Adrenal gland (tissue), 12 donors: ENCODE measurements around the gene UNC13D. TPM values are rescaled to one million over a fixed set of nuclear protein-coding genes. Genes with fewer than 3 reads are reported as not detected.

Source experiments
- DNase-seq, 7 donors: peaks; one replicate each; pipeline ENCODE4 v3.0.0-alpha.2; 2019 to 2020
- H3K27ac ChIP-seq, 5 donors: fragments of 200-600 bp; sonication (generic) in 4 of 5; 1 replicate in 3 of 5; 2 replicates in 2 of 5; pipeline versions ENCODE4 v1.5.1 to v1.8.0; 2016 to 2020; ENCODE audit warnings: mild to moderate bottlenecking in 1 of 5
- H3K27me3 ChIP-seq: fragments of 200-600 bp; 2 replicates; pipeline ENCODE4 v1.8.0; 2021
- H3K36me3 ChIP-seq, 2 donors: fragments of 200-600 bp; replicated peaks in 1 of 2; 1 replicate in 1 of 2; 2 replicates in 1 of 2; pipeline versions ENCODE4 v1.5.1 to v1.8.0; 2018 to 2022
- H3K4me1 ChIP-seq, 2 donors: fragments of 200-600 bp; replicated peaks in 1 of 2; 1 replicate in 1 of 2; 2 replicates in 1 of 2; pipeline versions ENCODE4 v1.5.1 to v1.8.0; 2018 to 2021
- H3K4me3 ChIP-seq, 4 donors: fragments of 200-600 bp; sonication (generic) in 3 of 4; one replicate each; pipeline ENCODE4 v1.5.1; 2016 to 2018
- H3K9me3 ChIP-seq, 3 donors: fragments of 200-600 bp; sonication (generic) in 1 of 3; replicated peaks in 1 of 3; 1 replicate in 2 of 3; 2 replicates in 1 of 3; pipeline versions ENCODE4 v1.5.1 to v1.8.0; 2016 to 2021
- CTCF ChIP-seq, 6 experiments: fragments of 450-650 bp in 4 of 6; fragments of 200-600 bp in 2 of 6; sonication (generic) in 1 of 6; IDR thresholded peaks; 1 replicate in 5 of 6; 2 replicates in 1 of 6; pipeline versions ENCODE4 v1.5.1 to v1.8.0; 2016 to 2021; ENCODE audit warnings: antibody characterized with exemption in 6 of 6, mild to moderate bottlenecking in 2 of 6, moderate library complexity in 1 of 6
- POLR2A ChIP-seq, 2 donors: fragments of 450-650 bp; IDR thresholded peaks; one replicate each; pipeline ENCODE4 v1.6.1; 2017; ENCODE audit warnings: antibody characterized with exemption in 2 of 2, mild to moderate bottlenecking in 2 of 2, moderate library complexity in 1 of 2
- WGBS, 4 donors: extraction: QIAGEN DNeasy Blood & Tissue Kit in 2 of 4; methylation state at CpG; one replicate each; pipeline versions ENCODE4 v1.1.5 to v1.1.7; 2013 to 2017; 5-methylcytosine and 5-hydroxymethylcytosine counted together
- intact Hi-C, 2 donors: fragments of 100-400 bp; cut with DNase I; formaldehyde crosslinking; loops; one replicate each; pipeline versions ENCODE4 v1.14.1 to v1.15.0; 2022 to 2023
- polyA plus RNA-seq, 3 donors: library from polyadenylated mRNA; stranded (reverse); fragments of 200-250 nt in 2 of 3; fragments of 350-450 nt in 1 of 3; fragmentation: Illumina TruSeq in 1 of 3; extraction: RNeasy Lipid Tissue Mini Kit (QIAGEN cat#74804) in 1 of 3; gene quantifications; one replicate each; pipeline ENCODE4 v1.2.3, GENCODE V29; 2013 to 2014
- total RNA-seq, 9 donors: library from RNA; depleted of rRNA in 4 of 9; stranded (reverse); fragments of >200 nt in 4 of 9; fragments of 120-200 nt in 1 of 9; fragmentation: NEBNext Ultra II Directional in 1 of 9; extraction: Animal tissue kit (Norgen Biotek cat#: 25700) in 1 of 9; gene quantifications; one replicate each; pipeline versions ENCODE4 v1.1.0 to v1.2.4, GENCODE V29; 2013 to 2023
- donor health status: healthy with polysubstance abuse.
- donor health status: Bipolar disorder and iron deficiency.
- donor health status: DM: yes; HTN: yes; CAD: no.
- donor health status: DM: no; HTN: no; CAD: no.
- donor health status: DM: no; HTN: no; CAD: no.
- donor health status: DM: yes; HTN: yes; CAD: no.

Gene UNC13D
- total and polyA plus RNA-seq, 12 donors, result 3.0 to 47.5 (median 13.8) TPM

GRCh38 chr17:75885431-75885830 is 41.2 kb upstream of the UNC13D start:
- H3K36me3 ChIP-seq, result no peaks in the 10 kb centered on the region
- no peak overlapping the region for H3K4me3 ChIP-seq
- TF ChIP-seq POLR2A (IDR thresholded peaks at IDR 0.05) (no peak), CTCF (IDR thresholded peaks at IDR 0.05) (no peak)
- DNase-seq, result no peak
- no peaks in the 10 kb centered on the region for H3K9me3 ChIP-seq
- WGBS, 4 donors, result 72 to 96% (median 76%) methylated on average over 8 of the region's 8 CpGs
- no peaks in the 10 kb centered on the region for H3K27me3 ChIP-seq
- intact Hi-C loops, result no loop called here
- H3K4me1 ChIP-seq, result no peaks in the 10 kb centered on the region
- H3K27ac ChIP-seq, result no peak overlapping the region

DNA sequence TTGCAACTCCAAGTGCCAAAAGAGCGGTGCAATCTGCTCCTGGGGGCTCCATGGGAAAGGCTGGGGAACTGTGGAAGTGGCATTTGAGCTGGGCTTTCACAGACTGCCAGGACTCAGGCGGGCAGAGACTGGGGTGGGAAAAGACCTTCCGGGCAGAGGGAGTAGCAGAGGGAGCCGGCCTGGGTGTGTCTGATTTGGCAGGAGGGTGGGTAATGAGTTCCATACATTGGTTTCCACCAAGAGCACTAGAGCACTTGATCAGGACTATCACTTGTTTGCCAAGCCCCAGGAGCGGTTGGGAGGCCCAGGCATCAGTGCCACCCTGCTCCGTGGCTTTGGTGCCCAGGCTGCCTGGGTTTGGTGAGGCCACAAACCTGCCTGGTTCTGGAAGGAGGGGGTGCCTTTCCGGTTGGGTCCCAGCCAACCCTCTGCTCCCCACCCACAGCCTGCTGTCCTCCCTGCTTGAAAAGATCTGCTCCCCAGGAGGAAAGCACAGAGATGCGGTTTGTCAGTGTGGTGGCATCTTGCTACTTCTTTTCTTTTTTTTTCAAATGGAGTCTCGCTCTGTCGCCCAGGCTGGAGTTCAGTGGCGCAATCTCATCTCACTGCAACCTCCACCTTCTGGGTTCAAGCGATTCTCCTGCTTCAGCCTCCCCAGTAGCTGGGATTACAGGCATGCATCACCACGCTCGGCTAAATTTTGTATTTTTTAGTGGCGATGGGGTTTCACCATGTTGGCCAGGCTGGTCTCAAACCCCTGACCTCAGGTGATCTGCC is 37.7 kb upstream of the UNC13D start:
- TF ChIP-seq POLR2A (IDR thresholded peaks at IDR 0.05) (no peak), CTCF (IDR thresholded peaks at IDR 0.05) (no peak)
- no peak overlapping the region for H3K4me3 ChIP-seq
- 86 to 93% (median 89%) methylated on average over 15 of the region's 15 CpGs for WGBS, 4 donors
- H3K4me1 ChIP-seq, result peaks cover 2 to 15% of the 10 kb centered on the region in 2 donors
- no peak for DNase-seq
- no peaks in the 10 kb centered on the region for H3K27me3 ChIP-seq
- no peak overlapping the region for H3K27ac ChIP-seq
- intact Hi-C loops, result no loop called here
- H3K9me3 ChIP-seq, result no peaks in the 10 kb centered on the region
- H3K36me3 ChIP-seq, result no peaks in the 10 kb centered on the region

GRCh38 chr17:75880266-75880665 is 36.1 kb upstream of the UNC13D start:
- intact Hi-C loops, result no loop called here
- peaks cover 16 to 31% of the 10 kb centered on the region in 2 donors for H3K4me1 ChIP-seq
- H3K4me3 ChIP-seq, result no peak overlapping the region
- no peaks in the 10 kb centered on the region for H3K27me3 ChIP-seq
- WGBS, 4 donors, result 73 to 91% (median 79%) methylated on average over 7 of the region's 7 CpGs
- TF ChIP-seq POLR2A (IDR thresholded peaks at IDR 0.05) (no peak), CTCF (IDR thresholded peaks at IDR 0.05) (no peak)
- no peak for DNase-seq
- no peaks in the 10 kb centered on the region for H3K36me3 ChIP-seq
- H3K9me3 ChIP-seq, result no peaks in the 10 kb centered on the region
- no peak overlapping the region for H3K27ac ChIP-seq

DNA sequence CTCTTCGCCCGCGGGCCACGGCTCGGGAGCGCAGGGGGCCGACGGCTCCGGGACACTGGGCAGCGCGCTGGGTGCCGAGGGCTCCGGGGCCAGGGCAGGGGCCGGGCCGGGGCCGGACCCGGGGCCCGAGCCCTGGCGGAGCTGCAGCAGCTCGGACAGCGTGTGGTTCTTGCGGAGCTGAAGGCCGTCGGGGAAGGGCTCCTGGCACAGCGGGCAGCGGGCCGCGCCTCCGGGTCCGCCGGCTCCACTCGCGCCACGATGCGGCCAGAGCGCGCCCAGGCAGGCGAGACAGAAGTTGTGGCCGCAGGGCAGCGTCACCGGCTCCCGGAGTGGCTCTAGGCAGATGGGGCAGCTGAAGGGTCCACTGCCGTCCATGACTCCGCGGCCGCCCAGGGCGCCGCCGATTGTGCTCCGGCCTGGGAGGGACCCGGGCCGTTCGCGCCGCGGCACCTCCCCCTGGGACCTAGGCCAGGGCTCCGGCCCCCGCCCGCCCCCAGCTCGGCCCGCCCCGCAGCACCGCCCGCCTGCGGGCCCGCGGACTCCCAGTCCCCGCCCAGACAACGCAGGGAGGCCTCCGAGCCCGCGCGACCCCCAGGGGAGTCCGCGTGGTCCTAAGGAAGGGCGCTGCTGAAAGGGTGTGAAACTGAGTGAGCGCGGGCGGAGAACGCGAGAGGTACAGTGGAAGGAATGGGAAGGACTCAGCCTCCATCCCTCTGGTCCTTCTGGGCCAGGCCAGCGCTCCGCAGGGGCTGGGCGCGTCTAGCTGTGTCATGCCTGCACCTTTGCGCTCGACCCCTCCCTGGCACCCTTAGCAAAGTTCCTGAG is 34.2 kb upstream of the UNC13D start, which contains the start of gene TRIM47:
Gene TRIM47, minus strand, starts transcription at position 408 of the 825 bp plus-strand sequence. Its CDS starts 33 bp downstream, at position 375.
- Histone ChIP-seq H3K4me3 (peak within 1 kb of the TSS in 2 of 4 donors; percentile 33 to 95), H3K4me1 (peaks cover 16 to 37% of the 10 kb centered on the region in 2 donors), H3K36me3 (peaks cover 0 to 8% of the 10 kb centered on the region in 2 donors), H3K9me3 (no peaks in the 10 kb centered on the region), H3K27ac (peak within 1 kb of the TSS in 4 of 5 donors; percentile 81 to 93 (median 86)), H3K27me3 (no peaks in the 10 kb centered on the region)
- DNase-seq, result peak; percentile 61 to 69 (median 63)
- 1 to 3% (median 1%) methylated on average over 13 to 87 of the region's 87 CpGs for WGBS, 4 donors
- TF ChIP-seq CTCF (IDR thresholded peaks at IDR 0.05), result peak in 2 of 6 experiments; percentile 10 to 45
- peak; percentile 23 to 51 for TF ChIP-seq POLR2A (IDR thresholded peaks at IDR 0.05)
- intact Hi-C loops, result no loop called here
